ENCODE data around the gene ST7L.

GRCh38 chr1:112538883-112539282, 80.1 kb downstream of the ST7L start:
- TF ChIP-seq POU2F2 (IDR thresholded peaks at IDR 0.05; ENCODE audit: low read depth, low read length) (no peak), POLR2A (IDR thresholded peaks at IDR 0.05; ENCODE audit: low read depth, low read length) (no peak), SPI1 (IDR thresholded peaks at IDR 0.05; ENCODE audit: low read depth, low read length) (no peak), POLR2AphosphoS5 (IDR thresholded peaks at IDR 0.05; ENCODE audit: low read depth, low read length) (no peak), PAX5 (IDR thresholded peaks at IDR 0.05; ENCODE audit: insufficient read depth, low read length, severe bottlenecking) (no peak)

Data from GM12891 (cell line).